ENCODE results near the gene SCGB1D1.

GRCh38 chr11:62223095-62223494 lies 33.1 kb downstream of the SCGB1D1 start:
- TF ChIP-seq CTCF (IDR thresholded peaks at IDR 0.05), result no peak
- no peak for TF ChIP-seq POLR2A (IDR thresholded peaks at IDR 0.05)
